Colonic mucosa (tissue), 4 donors: ENCODE results near the gene KBTBD13. TPM values are rescaled to one million over a fixed set of nuclear protein-coding genes. Genes with fewer than 3 reads are reported as not detected.
"Not testable (repeated sequence)": the region's sequence is repeated elsewhere in the genome, so short reads cannot be mapped to it uniquely, and the experiment has no call there.

Experiments used
- DNase-seq: peaks from one replicate; pipeline ENCODE4 v3.0.0-alpha.2; 2020
- H3K27ac ChIP-seq: fragments of 200-600 bp; one replicate; pipeline ENCODE4 v1.8.0; 2021
- H3K27me3 ChIP-seq: fragments of 200-600 bp; one replicate; pipeline ENCODE4 v1.8.0; 2021
- H3K36me3 ChIP-seq: fragments of 200-600 bp; one replicate; pipeline ENCODE4 v1.8.0; 2021
- H3K4me1 ChIP-seq: fragments of 200-600 bp; one replicate; pipeline ENCODE4 v1.8.0; 2021; ENCODE audit warnings: mild to moderate bottlenecking
- H3K4me3 ChIP-seq: fragments of 200-600 bp; one replicate; pipeline ENCODE4 v1.8.0; 2021
- H3K9ac ChIP-seq, 2 donors: one replicate each; pipeline ENCODE4 v1.7.0; 2013; ENCODE audit warnings: control low read depth in 2 of 2, low read depth in 2 of 2, low read length in 2 of 2
- H3K9me3 ChIP-seq: fragments of 200-600 bp; one replicate; pipeline ENCODE4 v1.8.0; 2021
- CTCF ChIP-seq: fragments of 200-600 bp; IDR thresholded peaks from one replicate; pipeline ENCODE4 v1.8.0; 2022; ENCODE audit warnings: antibody characterized with exemption, mild to moderate bottlenecking
- intact Hi-C: fragments of 100-400 bp; cut with DNase I; formaldehyde crosslinking; loops from one replicate; pipeline ENCODE4 v1.14.1; 2022
- total RNA-seq, 2 donors: library from RNA; stranded (reverse); fragmentation: NEBNext Ultra II Directional in 1 of 2; extraction: Animal tissue kit (Norgen Biotek cat#: 25700) in 1 of 2; gene quantifications; one replicate each; pipeline ENCODE4 v1.2.1, GENCODE V29; 2021
- donor health status: healthy.
- donor health status: DM: no; HTN: no; CAD: no.
- donor health status: DM: no; HTN: no; CAD: no.

KBTBD13 gene
- total RNA-seq, 2 donors from 2014 or later: not detected

- DNase-seq: no peak
- H3K27ac ChIP-seq: no peak overlapping the region
- no peak for TF ChIP-seq CTCF
Observed at GRCh38 chr15:65092911-65093792, 16.6 kb downstream of the KBTBD13 start.

GRCh38 chr15:65093793-65094170, 17.2 kb downstream of the KBTBD13 start:
- H3K9ac ChIP-seq, H3K36me3 ChIP-seq, intact Hi-C loops, H3K9me3 ChIP-seq, H3K4me1 ChIP-seq, H3K27me3 ChIP-seq, H3K4me3 ChIP-seq, H3K27ac ChIP-seq, DNase-seq: not testable (repeated sequence)

More at GRCh38 chr15:65092911-65093792, 16.6 kb downstream of the KBTBD13 start:
- no peak overlapping the region for H3K4me3 ChIP-seq
- H3K4me1 ChIP-seq: peaks cover 8% of the 10 kb centered on the region
- no peaks in the 10 kb centered on the region for H3K9me3 ChIP-seq
- intact Hi-C loops: no loop called here
- H3K36me3 ChIP-seq: no peaks in the 10 kb centered on the region
- H3K9ac ChIP-seq: no peak overlapping the region
- H3K27me3 ChIP-seq: no peaks in the 10 kb centered on the region

GRCh38 chr15:65094294-65094995, 17.9 kb downstream of the KBTBD13 start:
- no peaks in the 10 kb centered on the region for H3K27me3 ChIP-seq
- H3K9me3 ChIP-seq: no peaks in the 10 kb centered on the region
- H3K4me3 ChIP-seq: no peak overlapping the region
- DNase-seq: no peak
- no peaks in the 10 kb centered on the region for H3K36me3 ChIP-seq
- no peaks in the 10 kb centered on the region for H3K4me1 ChIP-seq
- TF ChIP-seq CTCF: no peak
- no peak overlapping the region for H3K9ac ChIP-seq
- no peak overlapping the region for H3K27ac ChIP-seq
- intact Hi-C loops: no loop called here

GRCh38 chr15:65095011-65095746, 18.6 kb downstream of the KBTBD13 start:
- no peaks in the 10 kb centered on the region for H3K36me3 ChIP-seq
- no peak for DNase-seq
- H3K9me3 ChIP-seq: no peaks in the 10 kb centered on the region
- H3K4me1 ChIP-seq: no peaks in the 10 kb centered on the region
- no peak overlapping the region for H3K27ac ChIP-seq
- no peak overlapping the region for H3K4me3 ChIP-seq
- intact Hi-C loops: no loop called here
- no peak for TF ChIP-seq CTCF
- H3K27me3 ChIP-seq: no peaks in the 10 kb centered on the region
- H3K9ac ChIP-seq: no peak overlapping the region

- no peak for TF ChIP-seq CTCF
- Histone ChIP-seq H3K4me3 (no peak overlapping the region), H3K9ac (no peak overlapping the region), H3K9me3 (no peaks in the 10 kb centered on the region), H3K4me1 (no peaks in the 10 kb centered on the region), H3K27ac (no peak overlapping the region), H3K27me3 (no peaks in the 10 kb centered on the region), H3K36me3 (no peaks in the 10 kb centered on the region)
- DNase-seq: no peak
- intact Hi-C loops: no loop called here
Observed at GRCh38 chr15:65095747-65096104, 19.2 kb downstream of the KBTBD13 start.
